T-helper 2 cell treated with Interferon-gamma antibody and Interleukin-4, amounts not matched to agents 5 μg/mL and 100 μg/mL, for 36 hours (primary cell): ENCODE results near the gene SOX18.

Source experiments
- DNase-seq: peaks from one replicate; pipeline ENCODE4 v3.0.0; 2021; ENCODE audit warnings: low spot score
- H3K27ac Mint-ChIP-seq: one replicate; pipeline ENCODE4 v1.8.0; 2021; ENCODE audit warnings: mild to moderate bottlenecking, mixed read lengths
- H3K27me3 Mint-ChIP-seq: one replicate; pipeline ENCODE4 v1.8.0; 2021; ENCODE audit warnings: low read depth, mixed read lengths
- H3K36me3 Mint-ChIP-seq: one replicate; pipeline ENCODE4 v1.8.0; 2021; ENCODE audit warnings: low read depth, mixed read lengths
- H3K4me1 Mint-ChIP-seq: one replicate; pipeline ENCODE4 v1.8.0; 2021; ENCODE audit warnings: low read depth, mixed read lengths
- H3K4me3 Mint-ChIP-seq: one replicate; pipeline ENCODE4 v1.8.0; 2022; ENCODE audit warnings: mild to moderate bottlenecking, moderate library complexity, mixed read lengths
- H3K9me3 Mint-ChIP-seq: one replicate; pipeline ENCODE4 v1.8.0; 2021; ENCODE audit warnings: mixed read lengths

SOX18 gene

DNA sequence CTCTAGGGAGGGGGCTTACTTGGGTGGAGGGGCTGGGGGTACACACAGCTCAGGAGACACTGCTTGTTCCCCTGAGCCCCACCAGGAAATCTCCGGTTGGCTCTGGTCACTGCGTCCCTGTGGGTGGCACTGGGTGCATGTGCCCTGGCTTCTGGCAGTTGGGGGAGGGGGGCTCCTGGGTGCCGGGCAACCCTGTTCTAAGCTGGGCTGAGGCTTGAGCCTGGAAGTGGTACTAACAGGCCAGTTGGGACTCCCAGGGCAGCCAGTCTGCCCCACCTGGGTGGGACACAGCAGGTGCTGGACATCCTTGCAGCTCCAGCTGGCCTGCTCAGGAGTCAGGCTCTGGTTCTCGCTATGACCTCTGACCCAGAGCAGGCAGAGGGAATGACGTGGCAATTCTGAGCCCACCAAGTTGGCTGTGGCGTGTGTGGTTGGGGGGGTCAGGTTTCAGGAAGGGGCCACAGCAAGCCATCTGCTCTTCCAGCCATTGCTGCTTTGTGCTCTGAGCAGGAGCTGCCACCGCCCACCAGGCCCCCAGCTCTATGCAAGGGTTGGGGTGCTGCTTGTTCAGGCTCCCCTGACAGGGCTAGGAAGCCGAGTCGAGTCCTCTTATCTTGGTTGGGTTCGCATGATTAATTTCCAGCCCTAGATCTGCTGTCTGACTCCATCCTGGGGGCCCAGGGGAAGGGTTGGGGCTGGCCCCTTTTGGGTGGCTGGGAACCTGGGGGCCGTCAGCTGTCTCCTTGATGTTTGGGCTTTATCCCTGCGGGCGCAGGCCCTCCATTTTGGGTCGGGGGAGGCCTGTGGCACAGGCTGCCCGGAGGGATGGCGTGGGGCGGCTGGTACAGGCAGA lies 12.9 kb downstream of the SOX18 start:
- Mint-ChIP-seq H3K27ac (peak overlapping the region; percentile 79), H3K36me3 (peaks cover 10% of the 10 kb centered on the region), H3K9me3 (no peaks in the 10 kb centered on the region), H3K4me3 (peak overlapping the region; percentile 70), H3K27me3 (no peaks in the 10 kb centered on the region), H3K4me1 (peaks cover 42% of the 10 kb centered on the region)
- peak; percentile 35 for DNase-seq

DNA sequence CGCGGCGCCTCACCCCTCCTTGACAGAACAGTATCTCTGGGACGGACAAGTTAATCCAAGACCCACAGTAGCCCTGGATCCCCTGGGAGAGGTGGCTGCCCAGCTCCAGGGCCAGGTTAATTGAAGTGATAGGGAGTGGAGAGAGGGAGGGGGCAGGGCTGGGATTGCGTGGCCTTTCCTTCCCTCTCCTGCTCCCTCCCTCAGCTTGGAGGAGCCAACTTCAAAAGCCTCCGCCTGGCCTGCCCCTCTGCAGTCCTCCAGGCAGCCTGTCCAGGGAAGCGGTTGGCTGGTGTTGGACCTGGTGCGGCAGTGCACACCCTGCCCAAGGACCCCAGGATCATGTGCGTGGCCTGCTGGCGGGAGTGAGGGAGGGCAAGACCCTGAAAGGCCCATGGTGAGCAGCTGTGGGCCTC lies 13.5 kb downstream of the SOX18 start, which contains the start of gene C20orf204:
Gene C20orf204, plus strand, starts transcription at position 250 of the 413 bp plus-strand sequence. Its CDS starts 142 bp downstream, at position 392.
- no peak for DNase-seq
- Mint-ChIP-seq H3K4me1 (peaks cover 40% of the 10 kb centered on the region), H3K27ac (peak within 1 kb of the TSS; percentile 96), H3K9me3 (no peaks in the 10 kb centered on the region), H3K27me3 (no peaks in the 10 kb centered on the region), H3K36me3 (peaks cover 14% of the 10 kb centered on the region), H3K4me3 (peak within 1 kb of the TSS; percentile 76)

DNA sequence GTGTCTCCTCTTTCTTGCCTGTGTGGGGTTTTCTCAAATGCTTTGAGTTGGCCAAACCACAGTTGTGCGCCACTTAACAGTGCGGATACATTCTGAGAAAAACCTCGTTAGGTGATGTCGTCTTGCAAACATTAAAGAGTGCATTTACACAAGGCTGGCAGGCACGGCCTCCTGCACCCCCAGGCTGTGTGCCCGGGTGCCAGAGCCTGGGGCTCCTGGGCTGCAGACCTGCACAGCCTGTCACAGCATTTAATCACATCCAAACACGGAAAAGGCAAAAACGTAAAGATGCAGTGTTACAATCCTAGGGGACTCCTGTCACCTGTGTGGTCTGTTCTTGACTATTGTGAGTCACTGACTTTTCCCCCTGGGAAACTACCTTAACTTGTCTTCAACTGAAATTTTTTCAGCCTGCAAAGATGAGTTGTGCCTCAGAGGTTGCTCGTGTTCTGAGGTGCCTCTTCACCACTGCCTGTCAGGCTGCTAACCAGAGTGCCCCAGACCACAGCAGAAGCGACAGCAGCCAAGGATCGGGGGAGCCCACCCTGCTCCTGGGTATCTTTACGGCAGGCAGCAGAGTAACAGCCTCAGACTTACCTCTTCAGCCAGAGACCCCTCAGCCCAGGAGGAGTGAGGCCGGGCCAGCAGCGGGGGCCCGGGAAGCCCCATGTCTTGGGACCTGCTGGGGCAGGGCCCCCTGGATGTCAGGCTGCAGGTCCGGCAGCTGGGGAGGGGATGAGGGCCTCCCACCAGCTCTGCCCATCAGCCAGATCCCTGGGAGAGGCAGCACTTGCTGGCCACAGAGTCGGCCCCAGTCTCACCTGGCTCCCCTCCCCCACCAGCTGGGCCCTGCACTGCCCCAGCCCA lies 14.1 kb downstream of the SOX18 start:
- Mint-ChIP-seq H3K36me3 (peaks cover 18% of the 10 kb centered on the region), H3K4me3 (peak overlapping the region; percentile 76), H3K27ac (peak overlapping the region; percentile 96), H3K4me1 (peaks cover 40% of the 10 kb centered on the region), H3K27me3 (no peaks in the 10 kb centered on the region), H3K9me3 (no peaks in the 10 kb centered on the region)
- DNase-seq = peak; percentile 47

DNA sequence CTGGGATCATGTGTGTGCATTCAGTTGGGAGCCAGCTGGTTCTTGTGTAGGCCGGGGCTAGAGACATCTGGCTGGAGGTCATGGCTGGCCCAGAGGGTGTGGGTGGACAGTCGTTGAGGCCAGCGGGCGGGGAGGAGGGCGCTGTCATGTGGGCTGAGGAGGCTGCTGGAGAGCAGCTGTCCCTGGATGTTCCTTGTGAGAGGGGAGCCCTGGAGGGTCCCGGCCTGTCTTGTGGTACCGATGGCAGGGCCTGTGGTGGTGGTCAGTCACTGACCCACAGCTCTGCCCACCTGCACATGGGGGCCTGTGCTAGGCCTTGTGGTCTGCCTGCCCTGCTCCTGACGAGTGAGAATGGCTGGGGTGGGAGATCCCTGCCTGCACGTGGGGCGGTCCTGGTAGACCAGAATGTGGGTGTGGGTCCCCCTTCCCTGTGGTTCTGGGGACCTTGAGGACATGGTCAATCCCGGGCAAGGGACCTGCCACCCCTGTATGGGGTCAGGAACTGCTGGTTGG lies 15.4 kb downstream of the SOX18 start:
- H3K4me3 Mint-ChIP-seq = peak overlapping the region; percentile 27
- H3K4me1 Mint-ChIP-seq = peaks cover 32% of the 10 kb centered on the region
- no peaks in the 10 kb centered on the region for H3K27me3 Mint-ChIP-seq
- H3K36me3 Mint-ChIP-seq = peaks cover 26% of the 10 kb centered on the region
- no peak for DNase-seq
- H3K27ac Mint-ChIP-seq = peak overlapping the region; percentile 96
- H3K9me3 Mint-ChIP-seq = no peaks in the 10 kb centered on the region

DNA sequence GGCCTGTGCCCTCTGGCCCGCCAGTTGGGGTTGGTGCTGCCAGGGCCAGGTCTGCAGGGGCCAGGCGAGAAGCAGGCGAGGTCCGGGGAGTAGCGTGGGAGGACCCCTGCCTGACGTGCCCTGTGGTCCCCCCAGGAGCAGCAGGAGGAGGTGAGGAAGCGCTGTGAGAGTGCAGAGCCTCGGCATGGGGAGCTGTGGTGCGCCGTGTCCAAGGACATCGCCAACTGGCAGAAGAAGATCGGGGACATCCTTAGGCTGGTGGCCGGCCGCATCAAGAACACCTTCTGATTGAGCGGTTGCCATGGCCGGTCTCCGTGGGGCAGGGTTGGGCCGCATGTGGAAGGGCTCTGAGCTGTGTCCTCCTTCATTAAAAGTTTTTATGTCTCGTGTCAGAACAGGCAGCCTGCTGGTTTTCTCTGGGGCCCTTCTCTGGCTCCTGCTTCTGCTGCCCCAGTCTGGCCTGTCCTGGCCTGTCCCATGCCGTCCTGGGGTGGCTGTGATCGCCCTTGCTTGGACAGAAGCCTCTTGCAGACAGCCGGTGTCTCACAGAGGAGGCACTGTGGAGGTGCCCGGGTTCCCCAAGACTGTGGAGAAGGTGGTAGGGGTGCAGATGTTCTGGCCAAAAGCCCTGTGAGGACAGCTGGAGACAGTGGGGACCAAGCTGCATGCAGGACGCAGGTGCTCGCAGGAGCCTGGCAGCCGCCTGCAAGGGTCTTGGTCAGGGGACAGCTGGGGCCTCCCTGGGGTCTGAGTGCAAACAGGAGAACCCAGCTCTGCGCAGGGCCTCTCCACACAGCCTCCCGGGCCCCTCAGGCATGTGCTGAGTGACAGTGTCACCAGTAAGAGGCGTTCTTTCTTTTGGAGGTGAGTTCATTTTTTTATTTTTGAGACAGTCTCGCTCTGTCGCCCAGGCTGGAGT lies 16.5 kb downstream of the SOX18 start:
- Mint-ChIP-seq H3K9me3 (no peaks in the 10 kb centered on the region), H3K4me1 (peaks cover 32% of the 10 kb centered on the region), H3K27me3 (no peaks in the 10 kb centered on the region), H3K27ac (peak overlapping the region; percentile 96), H3K4me3 (no peak overlapping the region), H3K36me3 (peaks cover 30% of the 10 kb centered on the region)
- DNase-seq = no peak

DNA sequence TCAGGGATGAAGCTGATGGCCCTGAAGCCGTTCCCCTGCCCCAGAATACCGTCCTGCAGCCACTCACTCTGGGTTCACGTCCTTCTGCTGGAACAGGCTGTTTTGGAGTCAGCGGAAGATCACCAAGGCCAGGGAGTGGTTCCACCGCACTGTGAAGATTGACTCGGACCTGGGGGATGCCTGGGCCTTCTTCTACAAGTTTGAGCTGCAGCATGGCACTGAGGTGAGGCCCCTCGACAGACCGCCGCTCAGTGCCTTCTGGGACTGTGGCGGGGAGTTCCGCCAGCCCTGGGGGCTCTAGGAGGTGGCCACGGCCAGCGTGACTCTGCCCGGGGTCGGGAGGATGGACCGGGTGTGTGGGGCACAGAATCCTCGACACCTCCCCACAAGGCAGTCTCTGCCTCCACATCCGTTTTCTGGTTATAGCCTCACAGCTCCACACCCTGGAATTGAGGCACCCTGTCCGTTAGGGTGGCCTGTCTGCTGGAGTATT lies 17.6 kb downstream of the SOX18 start:
- H3K27ac Mint-ChIP-seq = no peak overlapping the region

DNA sequence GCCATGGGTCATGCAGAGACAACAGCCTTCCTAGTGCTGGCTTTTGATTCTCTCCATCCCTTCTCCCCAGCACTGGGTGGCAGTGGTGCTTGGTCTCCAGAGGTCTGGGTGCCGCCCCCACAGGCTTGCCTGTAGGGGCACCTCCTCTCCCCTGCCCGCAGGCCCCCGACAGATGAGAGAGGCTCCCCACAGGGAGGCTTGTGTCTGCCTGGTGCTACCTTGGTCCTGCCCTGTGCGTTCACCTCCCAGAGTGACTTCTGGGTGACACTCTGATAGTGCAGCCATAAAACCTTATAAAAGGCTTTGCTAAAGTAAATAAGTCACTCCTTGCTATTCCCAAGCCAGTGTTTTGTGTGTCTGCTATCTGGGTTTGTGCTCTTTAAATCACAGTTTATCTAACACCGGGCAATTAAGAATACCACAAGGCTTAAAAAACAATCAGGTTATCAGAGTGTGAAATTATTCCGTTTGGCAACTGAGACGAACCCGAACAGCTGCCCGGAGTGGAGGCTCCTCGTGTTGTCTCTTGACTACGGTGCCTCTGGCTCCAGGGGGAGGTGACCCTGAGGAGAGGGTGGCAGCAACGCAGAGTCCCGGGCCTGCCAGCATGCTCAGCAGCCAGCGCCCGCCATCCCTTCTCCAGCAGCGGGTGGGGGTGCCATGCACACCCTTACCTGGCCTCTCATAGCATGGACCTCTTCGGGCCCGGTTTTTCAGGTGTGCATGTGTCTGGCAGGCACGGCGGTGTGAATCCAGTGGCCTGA lies 18.9 kb downstream of the SOX18 start:
- H3K27ac Mint-ChIP-seq = peak overlapping the region; percentile 41
- H3K36me3 Mint-ChIP-seq = peaks cover 43% of the 10 kb centered on the region
- H3K9me3 Mint-ChIP-seq = no peaks in the 10 kb centered on the region
- DNase-seq = no peak
- H3K4me1 Mint-ChIP-seq = peaks cover 16% of the 10 kb centered on the region
- no peak overlapping the region for H3K4me3 Mint-ChIP-seq
- H3K27me3 Mint-ChIP-seq = no peaks in the 10 kb centered on the region

More for the DNA sequence above, 17.6 kb downstream of the SOX18 start:
- H3K4me3 Mint-ChIP-seq = no peak overlapping the region
- no peak for DNase-seq
- peaks cover 37% of the 10 kb centered on the region for H3K36me3 Mint-ChIP-seq
- H3K4me1 Mint-ChIP-seq = peaks cover 24% of the 10 kb centered on the region
- H3K27me3 Mint-ChIP-seq = no peaks in the 10 kb centered on the region
- no peaks in the 10 kb centered on the region for H3K9me3 Mint-ChIP-seq

DNA sequence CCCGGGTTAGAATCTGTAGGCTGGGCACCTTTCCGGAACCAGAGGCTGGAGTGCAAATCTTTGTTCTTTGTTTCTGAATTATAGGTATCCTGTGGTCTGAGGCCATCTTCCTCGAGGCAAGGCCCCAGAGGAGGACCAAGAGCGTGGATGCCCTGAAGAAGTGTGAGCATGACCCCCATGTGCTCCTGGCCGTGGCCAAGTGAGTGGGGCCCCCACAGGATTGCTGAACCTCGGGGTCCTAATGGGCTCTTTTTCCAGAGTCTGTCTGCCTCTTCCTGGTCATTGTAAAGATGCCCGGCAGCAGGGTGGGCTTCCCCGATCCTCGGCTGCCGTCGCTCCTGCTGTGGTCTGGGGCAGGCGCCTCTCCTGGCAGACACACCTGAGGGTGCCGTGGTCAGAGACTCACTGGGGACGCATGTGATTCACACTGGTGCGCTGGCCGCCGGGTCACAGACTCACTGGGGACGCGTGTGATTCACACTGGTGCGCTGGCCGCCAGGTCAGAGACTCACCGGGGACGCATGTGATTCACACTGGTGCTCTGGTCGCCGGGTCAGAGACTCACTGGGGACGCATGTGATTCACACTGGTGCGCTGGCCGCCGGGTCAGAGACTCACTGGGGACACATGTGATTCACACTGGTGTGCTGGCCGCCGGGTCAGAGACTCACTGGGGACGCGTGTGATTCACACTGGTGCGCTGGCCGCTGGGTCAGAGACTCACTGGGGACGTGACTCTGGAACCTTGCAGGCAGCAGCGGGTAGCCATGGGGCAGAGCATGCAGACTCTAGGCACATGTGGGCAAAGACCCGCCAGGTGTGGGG lies 19.9 kb downstream of the SOX18 start:
- H3K27me3 Mint-ChIP-seq = no peaks in the 10 kb centered on the region
- no peak overlapping the region for H3K4me3 Mint-ChIP-seq
- H3K4me1 Mint-ChIP-seq = peaks cover 7% of the 10 kb centered on the region
- H3K36me3 Mint-ChIP-seq = peaks cover 43% of the 10 kb centered on the region
- H3K27ac Mint-ChIP-seq = no peak overlapping the region
- DNase-seq = no peak
- H3K9me3 Mint-ChIP-seq = no peaks in the 10 kb centered on the region

DNA sequence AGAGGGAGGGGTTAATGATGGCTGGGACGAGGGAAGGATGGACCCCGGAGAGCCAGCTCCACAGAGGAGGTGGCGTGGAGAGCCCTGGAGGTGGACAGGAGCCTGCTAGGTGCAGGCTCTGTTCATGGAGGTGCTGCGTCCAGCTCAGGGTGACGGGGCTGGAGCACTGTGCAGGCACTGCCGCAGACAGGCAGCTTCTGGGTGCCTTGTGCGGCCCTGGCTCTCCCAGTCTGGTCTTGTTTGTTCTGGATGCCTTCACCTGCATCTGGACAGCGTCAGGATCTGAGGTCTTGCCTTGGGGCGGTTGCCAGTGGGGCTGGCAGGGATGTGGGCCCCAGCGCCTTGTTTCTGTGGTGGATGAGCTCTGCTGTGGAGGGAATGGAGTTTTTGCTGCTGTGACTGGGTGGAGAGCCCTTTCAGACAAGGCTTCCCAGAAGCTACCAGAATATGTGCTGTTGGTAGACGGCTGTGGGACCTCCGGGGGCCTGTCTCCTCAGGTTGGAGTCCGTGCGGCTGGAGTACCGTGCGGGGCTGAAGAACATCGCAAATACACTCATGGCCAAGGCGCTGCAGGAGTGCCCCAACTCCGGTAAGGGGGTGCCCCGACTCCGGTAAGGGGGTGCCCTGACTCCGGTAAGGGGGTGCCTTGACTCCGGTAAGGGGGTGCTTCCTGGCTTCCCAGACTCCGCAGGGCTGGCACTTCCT lies 21.3 kb downstream of the SOX18 start:
- no peak overlapping the region for H3K4me3 Mint-ChIP-seq
- H3K27me3 Mint-ChIP-seq = no peaks in the 10 kb centered on the region
- H3K36me3 Mint-ChIP-seq = peaks cover 52% of the 10 kb centered on the region
- H3K4me1 Mint-ChIP-seq = no peaks in the 10 kb centered on the region
- DNase-seq = no peak
- H3K27ac Mint-ChIP-seq = no peak overlapping the region
- H3K9me3 Mint-ChIP-seq = no peaks in the 10 kb centered on the region

DNA sequence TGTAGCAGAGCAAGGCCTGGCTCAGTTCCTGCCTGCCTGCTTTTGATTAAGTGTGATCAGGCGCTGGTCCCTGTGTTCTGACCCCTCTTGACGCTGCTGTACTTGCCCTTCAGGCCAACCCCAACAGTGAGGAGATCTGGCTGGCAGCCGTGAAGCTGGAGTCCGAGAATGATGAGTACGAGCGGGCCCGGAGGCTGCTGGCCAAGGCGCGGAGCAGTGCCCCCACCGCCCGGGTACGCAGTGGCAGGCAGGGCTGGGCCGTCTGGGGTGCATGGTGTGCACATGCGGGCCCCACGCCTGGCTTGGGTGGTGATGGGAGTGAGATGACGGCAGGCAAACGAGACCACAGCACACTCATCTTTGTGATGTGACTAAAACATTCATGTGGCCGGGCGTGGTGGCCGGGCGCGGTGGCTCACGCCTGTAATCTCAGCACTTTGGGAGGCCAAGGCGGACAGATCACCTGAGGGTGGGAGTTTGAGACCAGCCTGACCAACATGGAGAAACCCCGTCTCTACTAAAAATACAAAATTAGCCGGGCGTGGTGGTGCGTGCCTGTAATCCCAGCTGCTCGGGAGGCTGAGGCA lies 23.5 kb downstream of the SOX18 start:
- DNase-seq = no peak
- Mint-ChIP-seq H3K36me3 (peaks cover 61% of the 10 kb centered on the region), H3K9me3 (no peaks in the 10 kb centered on the region), H3K4me3 (no peak overlapping the region), H3K4me1 (no peaks in the 10 kb centered on the region), H3K27ac (no peak overlapping the region), H3K27me3 (no peaks in the 10 kb centered on the region)

DNA sequence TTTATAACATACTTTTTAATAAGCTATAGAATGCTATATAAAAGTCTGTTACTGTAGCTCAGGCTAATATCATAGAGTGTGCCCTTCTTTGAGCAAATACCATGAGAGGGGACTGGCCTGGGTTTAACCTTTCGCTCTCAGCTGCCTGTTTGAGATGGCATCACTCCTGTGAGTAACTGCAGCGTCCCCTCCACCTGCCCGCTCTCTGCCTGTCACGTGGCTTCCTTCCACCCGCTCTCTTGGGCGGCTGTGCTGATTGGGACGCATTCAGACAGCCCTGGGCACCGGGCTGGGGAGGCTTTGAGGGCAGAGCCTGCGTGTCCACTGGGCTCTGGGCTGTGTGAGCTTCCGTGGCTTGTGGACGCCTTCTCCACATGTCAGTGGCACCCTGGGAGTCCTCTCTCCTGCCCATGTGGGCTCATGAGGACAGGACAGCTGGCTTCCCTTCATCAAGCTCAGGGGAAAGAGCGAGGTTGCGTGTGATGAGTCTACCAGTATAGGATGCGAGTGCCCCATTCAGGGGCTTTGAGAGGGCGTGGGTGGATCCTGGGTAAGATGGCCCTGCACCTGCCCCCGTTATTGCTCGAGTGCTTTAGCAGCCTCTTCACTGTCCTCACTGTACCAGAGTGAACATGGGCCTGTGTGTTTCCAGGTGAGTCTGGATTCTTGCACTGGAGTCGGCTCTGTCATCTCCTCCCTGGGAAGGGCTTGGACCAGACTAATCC lies 24.2 kb downstream of the SOX18 start:
- Mint-ChIP-seq H3K27ac (no peak overlapping the region), H3K4me1 (no peaks in the 10 kb centered on the region), H3K27me3 (no peaks in the 10 kb centered on the region), H3K9me3 (no peaks in the 10 kb centered on the region), H3K36me3 (peaks cover 57% of the 10 kb centered on the region), H3K4me3 (no peak overlapping the region)
- no peak for DNase-seq
